DOHH2 (cell line): ENCODE measurements around the gene SLC35D1.

Experiments
- H3F3A ChIP-seq: fragments of 200-600 bp; sonication (generic), shearing (Covaris generic); 2 replicates; pipeline ENCODE4 v1.6.0; 2016; ENCODE audit warnings: antibody characterized with exemption, mild to moderate bottlenecking; ENCODE audit not compliant: control insufficient read depth, insufficient read depth
- H3K27ac ChIP-seq: fragments of 200-600 bp; sonication (generic); 2 replicates; pipeline ENCODE4 v1.5.1; 2014; ENCODE audit warnings: low read depth, mild to moderate bottlenecking, low read length, moderate library complexity
- H3K27me3 ChIP-seq: fragments of 200-600 bp; sonication (generic); 2 replicates; pipeline ENCODE4 v1.6.1; 2014; ENCODE audit warnings: mild to moderate bottlenecking, low read length, mixed read lengths; ENCODE audit not compliant: control insufficient read depth
- H3K36me3 ChIP-seq: fragments of 200-600 bp; sonication (generic); 2 replicates; pipeline ENCODE4 v1.6.1; 2014; ENCODE audit warnings: mild to moderate bottlenecking, low read length, moderate library complexity, mixed read lengths; ENCODE audit not compliant: control insufficient read depth
- H3K4me1 ChIP-seq: fragments of 200-600 bp; sonication (generic); 2 replicates; pipeline ENCODE4 v1.6.1; 2014; ENCODE audit warnings: mild to moderate bottlenecking, low read length, mixed read lengths; ENCODE audit not compliant: control insufficient read depth
- H3K4me2 ChIP-seq: fragments of 200-600 bp; sonication (generic); 2 replicates; pipeline ENCODE4 v1.6.0; 2014; ENCODE audit warnings: mild to moderate bottlenecking, low read length, moderate library complexity
- H3K4me3 ChIP-seq: fragments of 200-600 bp; sonication (generic); 2 replicates; pipeline ENCODE4 v1.5.1; 2014; ENCODE audit warnings: mild to moderate bottlenecking, low read length, mixed read lengths
- H3K79me2 ChIP-seq: fragments of 200-600 bp; sonication (generic); 2 replicates; pipeline ENCODE4 v1.6.1; 2014; ENCODE audit warnings: mild to moderate bottlenecking, low read length, mixed read lengths; ENCODE audit not compliant: control insufficient read depth
- H3K9me2 ChIP-seq: fragments of 200-600 bp; sonication (generic); replicated peaks from 2 replicates; pipeline ENCODE4 v1.6.1; 2014; ENCODE audit warnings: mild to moderate bottlenecking, low read length, mixed read lengths; ENCODE audit not compliant: control insufficient read depth
- H3K9me3 ChIP-seq: fragments of 200-600 bp; sonication (generic); 2 replicates; pipeline ENCODE4 v1.6.1; 2014; ENCODE audit warnings: antibody characterized with exemption, low read length, mixed read lengths; ENCODE audit not compliant: control insufficient read depth, insufficient read depth
- H4K20me1 ChIP-seq: fragments of 200-600 bp; sonication (generic); 2 replicates; pipeline ENCODE4 v1.6.0; 2014; ENCODE audit warnings: low read depth, mild to moderate bottlenecking, antibody characterized with exemption, low read length, moderate library complexity; ENCODE audit not compliant: control insufficient read depth, insufficient read depth
- EZH2phosphoT487 ChIP-seq: fragments of 200-600 bp; sonication (generic); IDR thresholded peaks from 2 replicates; pipeline ENCODE4 v1.6.1; 2017; ENCODE audit warnings: borderline replicate concordance, mild to moderate bottlenecking, antibody characterized with exemption, low read length, moderate library complexity, mixed read lengths
- TF ChIP-seq, protein P1 (sequence below): fragments of 200-600 bp; sonication (generic); IDR thresholded peaks from one replicate; pipeline ENCODE4 v1.5.1; 2014; ENCODE audit warnings: antibody characterized with exemption, mild to moderate bottlenecking, low read depth, low read length; ENCODE audit not compliant: poor library complexity, severe bottlenecking

SLC35D1 gene

DNA sequence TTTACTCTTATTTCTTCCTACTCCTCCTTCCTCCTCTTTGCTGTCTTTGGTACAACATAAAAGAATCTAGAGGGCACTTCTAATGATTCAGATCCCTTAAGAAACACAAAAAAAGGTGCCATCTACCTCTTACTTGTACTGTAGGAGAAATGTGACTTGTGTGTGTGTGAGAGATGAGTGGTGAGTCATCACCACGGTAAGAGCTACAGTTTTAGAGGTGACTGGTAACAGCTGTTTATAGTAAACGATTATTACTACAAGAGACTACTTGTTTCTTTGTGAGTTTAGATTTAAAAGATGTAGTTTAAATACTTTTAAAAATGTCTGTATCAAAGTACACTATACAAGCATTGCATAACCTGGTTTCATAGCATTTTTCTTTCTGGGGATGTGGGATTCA lies 40.4 kb downstream of the SLC35D1 start:
- H3K9me2 ChIP-seq = no peaks in the 10 kb centered on the region
- H3K36me3 ChIP-seq = peaks cover 72% of the 10 kb centered on the region
- no peak for TF ChIP-seq EZH2phosphoT487
- TF ChIP-seq, protein P1, sequence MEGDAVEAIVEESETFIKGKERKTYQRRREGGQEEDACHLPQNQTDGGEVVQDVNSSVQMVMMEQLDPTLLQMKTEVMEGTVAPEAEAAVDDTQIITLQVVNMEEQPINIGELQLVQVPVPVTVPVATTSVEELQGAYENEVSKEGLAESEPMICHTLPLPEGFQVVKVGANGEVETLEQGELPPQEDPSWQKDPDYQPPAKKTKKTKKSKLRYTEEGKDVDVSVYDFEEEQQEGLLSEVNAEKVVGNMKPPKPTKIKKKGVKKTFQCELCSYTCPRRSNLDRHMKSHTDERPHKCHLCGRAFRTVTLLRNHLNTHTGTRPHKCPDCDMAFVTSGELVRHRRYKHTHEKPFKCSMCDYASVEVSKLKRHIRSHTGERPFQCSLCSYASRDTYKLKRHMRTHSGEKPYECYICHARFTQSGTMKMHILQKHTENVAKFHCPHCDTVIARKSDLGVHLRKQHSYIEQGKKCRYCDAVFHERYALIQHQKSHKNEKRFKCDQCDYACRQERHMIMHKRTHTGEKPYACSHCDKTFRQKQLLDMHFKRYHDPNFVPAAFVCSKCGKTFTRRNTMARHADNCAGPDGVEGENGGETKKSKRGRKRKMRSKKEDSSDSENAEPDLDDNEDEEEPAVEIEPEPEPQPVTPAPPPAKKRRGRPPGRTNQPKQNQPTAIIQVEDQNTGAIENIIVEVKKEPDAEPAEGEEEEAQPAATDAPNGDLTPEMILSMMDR = no peak
- H3K79me2 ChIP-seq = peaks cover 22% of the 10 kb centered on the region
- H4K20me1 ChIP-seq = no peaks in the 10 kb centered on the region
- H3K4me3 ChIP-seq = no peak overlapping the region
- no peaks in the 10 kb centered on the region for H3K27me3 ChIP-seq
- H3F3A ChIP-seq = no peaks in the 10 kb centered on the region
- no peaks in the 10 kb centered on the region for H3K9me3 ChIP-seq
- H3K4me1 ChIP-seq = peaks cover 4% of the 10 kb centered on the region; the same call in 1 of the 2 replicates
- H3K4me2 ChIP-seq = no peak overlapping the region
- no peak overlapping the region for H3K27ac ChIP-seq

DNA sequence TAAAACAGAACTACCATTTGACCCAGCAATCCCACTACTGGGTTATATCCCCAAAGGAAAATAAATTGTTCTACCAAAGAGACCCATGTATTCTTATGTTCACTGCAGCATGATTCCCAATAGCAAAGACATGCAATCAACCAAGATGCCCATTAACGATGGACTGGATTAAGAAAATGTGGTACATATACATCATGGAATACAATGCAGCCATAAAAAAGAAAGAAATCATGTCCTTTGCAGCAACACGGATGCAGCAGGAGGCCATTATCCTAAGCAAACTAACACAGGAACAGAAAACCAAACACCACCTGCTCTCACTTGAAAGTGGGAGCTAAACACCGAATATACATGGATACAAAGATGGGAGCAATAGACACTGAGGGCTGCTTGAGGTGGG lies 44.2 kb downstream of the SLC35D1 start:
- TF ChIP-seq, protein P1 = no peak
- no peak overlapping the region for H3K4me3 ChIP-seq
- H3K9me3 ChIP-seq = no peaks in the 10 kb centered on the region
- H3K9me2 ChIP-seq = no peaks in the 10 kb centered on the region
- H3K4me2 ChIP-seq = no peak overlapping the region
- peaks cover 88% of the 10 kb centered on the region for H3K36me3 ChIP-seq
- peaks cover 4% of the 10 kb centered on the region; the same call in 1 of the 2 replicates for H3K4me1 ChIP-seq
- H3K79me2 ChIP-seq = peaks cover 24% of the 10 kb centered on the region
- no peaks in the 10 kb centered on the region for H3K27me3 ChIP-seq
- H3K27ac ChIP-seq = no peak overlapping the region
- H3F3A ChIP-seq = no peaks in the 10 kb centered on the region
- H4K20me1 ChIP-seq = no peaks in the 10 kb centered on the region

DNA sequence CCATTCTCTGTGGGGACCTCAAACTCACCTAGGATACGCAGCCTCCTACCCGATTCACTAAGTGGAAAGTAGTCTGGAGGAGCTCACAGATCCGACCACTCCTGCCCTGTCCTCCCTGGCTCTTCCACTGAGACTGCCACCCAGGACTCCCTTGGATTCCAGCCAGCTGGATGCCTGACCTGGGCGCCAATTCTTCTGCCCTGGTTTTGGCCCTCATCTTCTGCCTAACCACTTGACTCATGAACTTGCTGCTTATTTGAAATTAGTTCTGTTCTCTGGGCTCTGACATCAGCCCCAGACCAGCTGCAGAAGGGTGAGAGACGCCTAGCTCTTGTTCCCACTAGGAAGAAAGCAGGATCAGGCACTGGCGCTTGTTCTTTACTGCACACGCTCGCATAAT lies 48.9 kb downstream of the SLC35D1 start:
- Histone ChIP-seq H3K9me3 (no peaks in the 10 kb centered on the region), H3K9me2 (no peaks in the 10 kb centered on the region), H3K4me3 (no peak overlapping the region), H3K79me2 (peaks cover 20% of the 10 kb centered on the region), H3K4me2 (no peak overlapping the region), H3K36me3 (peaks cover 96% of the 10 kb centered on the region), H4K20me1 (no peaks in the 10 kb centered on the region), H3K27ac (no peak overlapping the region), H3K4me1 (peaks cover 9% of the 10 kb centered on the region; the same call in 1 of the 2 replicates), H3K27me3 (no peaks in the 10 kb centered on the region), H3F3A (no peaks in the 10 kb centered on the region)
- TF ChIP-seq, protein P1 = no peak

DNA sequence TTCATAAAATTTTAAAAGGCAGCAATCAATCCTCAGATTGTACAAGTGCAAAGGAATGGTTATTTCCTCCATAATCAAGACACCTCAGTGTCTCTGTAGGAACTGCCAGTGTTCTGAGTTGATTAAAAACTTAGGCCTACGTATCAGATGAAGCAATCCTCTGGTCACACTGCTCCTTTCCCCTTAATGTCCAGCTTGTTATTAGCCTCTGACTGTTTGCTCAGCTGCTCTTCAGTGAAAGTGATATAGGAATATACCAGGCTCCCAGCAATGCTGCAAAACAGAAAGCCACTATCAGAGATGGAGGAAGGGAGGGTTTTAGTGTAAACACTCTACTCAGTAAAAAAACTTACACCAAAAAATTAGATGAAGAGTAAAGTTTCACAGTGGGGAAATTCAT lies 49.8 kb downstream of the SLC35D1 start:
- Histone ChIP-seq H3K9me3 (no peaks in the 10 kb centered on the region), H3K36me3 (peaks cover 95% of the 10 kb centered on the region)
- TF ChIP-seq EZH2phosphoT487 = no peak
- TF ChIP-seq, protein P1 = no peak

More for the DNA sequence above, 49.8 kb downstream of the SLC35D1 start:
- Histone ChIP-seq H3K9me2 (no peaks in the 10 kb centered on the region), H3K79me2 (peaks cover 12% of the 10 kb centered on the region), H3K27ac (no peak overlapping the region), H3K4me3 (no peak overlapping the region), H3K27me3 (no peaks in the 10 kb centered on the region), H3K4me1 (peaks cover 11% of the 10 kb centered on the region; the same call in 1 of the 2 replicates), H4K20me1 (no peaks in the 10 kb centered on the region; the same call in 1 of the 2 replicates), H3K4me2 (no peak overlapping the region), H3F3A (0 out of 2 replicates have a peak, but pooled peaks cover 2% of the 10 kb centered on the region)
